GM21825 (cell line): ENCODE data around the gene RFC2.
A peak's percentile ranks its signal among the peaks of the same experiment; 100 is the strongest.
"Not testable (repeated sequence)": the region's sequence is repeated elsewhere in the genome, so short reads cannot be mapped to it uniquely, and the experiment has no call there.

ENCODE experiments used
- ATAC-seq: cut with Tn5 transposase; IDR thresholded peaks from one replicate; pipeline ENCODE4 v1.9.1; 2021; ENCODE audit warnings: mild to moderate bottlenecking, moderate library complexity; ENCODE audit not compliant: unreplicated experiment

RFC2 gene

GRCh38 chr7:74283858-74284447, 29.8 kb upstream of the RFC2 start:
- no peak for ATAC-seq

GRCh38 chr7:74282748-74283459, 28.7 kb upstream of the RFC2 start:
- no peak for ATAC-seq

GRCh38 chr7:74280985-74281384, 26.8 kb upstream of the RFC2 start:
- ATAC-seq: no peak

- ATAC-seq: no peak
Observed at GRCh38 chr7:74277636-74278035, 23.4 kb upstream of the RFC2 start.

GRCh38 chr7:74275401-74275881, 21.2 kb upstream of the RFC2 start:
- ATAC-seq: no peak

GRCh38 chr7:74272305-74273038, 18.3 kb upstream of the RFC2 start:
- peak; percentile 59 for ATAC-seq

GRCh38 chr7:74271742-74272141, 17.5 kb upstream of the RFC2 start:
- ATAC-seq: no peak

GRCh38 chr7:74269757-74270277, 15.6 kb upstream of the RFC2 start:
- peak; percentile 30 for ATAC-seq

GRCh38 chr7:74267756-74268565, 13.8 kb upstream of the RFC2 start:
- no peak for ATAC-seq

- no peak for ATAC-seq
Observed at GRCh38 chr7:74266191-74266963, 12.2 kb upstream of the RFC2 start.

- no peak for ATAC-seq
Observed at GRCh38 chr7:74263399-74264120, 9.4 kb upstream of the RFC2 start.

- no peak for ATAC-seq
Observed at GRCh38 chr7:74262639-74263398, 8.6 kb upstream of the RFC2 start.

- no peak for ATAC-seq
Observed at GRCh38 chr7:74258639-74259038, 4.4 kb upstream of the RFC2 start.

- no peak for ATAC-seq
Observed at GRCh38 chr7:74256491-74257408, 2.6 kb upstream of the RFC2 start.

GRCh38 chr7:74255461-74255860, 1.3 kb upstream of the RFC2 start:
- not testable (repeated sequence) for ATAC-seq

GRCh38 chr7:74254858-74255379, 720 bp upstream of the RFC2 start:
- ATAC-seq: no peak

- no peak for ATAC-seq
Observed at GRCh38 chr7:74253835-74254128, 417 bp downstream of the RFC2 start.

- ATAC-seq: no peak
Observed at GRCh38 chr7:74253331-74253730, 868 bp downstream of the RFC2 start.
